Activated T-helper 1 cell treated with anti-CD3 and anti-CD28 coated beads, Interleukin-2, amount 50 U/mL, for 16 hours (primary cell): ENCODE measurements around the gene RPRML.

Experiments
- DNase-seq, 2 donors: peaks; one replicate each; pipeline ENCODE4 v3.0.0-alpha.2; 2020; ENCODE audit warnings: low read depth in 1 of 2, low spot score in 1 of 2

The RPRML gene

DNA sequence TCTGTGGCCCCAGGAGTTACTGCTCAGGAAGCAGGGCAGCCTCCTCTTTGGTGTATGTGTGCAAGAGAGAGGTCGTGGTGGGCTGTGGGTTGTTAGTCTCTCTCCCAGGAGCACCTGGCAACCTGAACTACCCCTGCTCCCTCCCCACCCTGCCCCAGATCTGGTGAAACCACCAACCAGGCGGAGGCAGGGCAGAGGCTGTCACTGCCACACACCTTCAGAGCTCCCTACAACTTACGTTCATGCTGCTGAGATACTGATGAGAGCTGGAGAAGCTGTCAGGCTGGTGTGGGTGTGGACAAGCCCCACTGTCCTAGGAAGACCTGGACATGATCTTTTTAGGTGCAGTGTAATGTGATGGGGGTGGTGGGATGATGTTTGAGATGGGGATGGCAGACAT, 31.8 kb downstream of the RPRML start:
- DNase-seq: no peak

DNA sequence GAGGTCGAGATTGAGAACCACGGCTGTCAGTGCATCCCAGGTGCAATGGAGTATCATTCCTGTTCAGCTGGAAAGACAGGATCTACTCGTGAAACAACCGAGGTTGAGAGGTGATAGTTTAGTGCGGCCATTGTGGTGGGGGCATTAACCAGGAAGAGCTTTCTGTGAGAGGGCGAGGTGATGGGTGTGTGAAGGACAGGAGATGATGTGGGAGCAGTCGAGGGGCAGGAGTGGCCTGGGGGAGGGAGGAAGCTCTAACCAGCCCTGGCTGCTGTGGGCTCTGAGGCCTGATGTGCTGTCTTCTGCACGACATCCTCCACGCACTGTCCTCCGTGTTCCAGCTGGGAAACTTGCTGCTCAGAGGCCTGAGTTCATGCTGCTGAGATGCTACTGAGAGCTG, 34.1 kb downstream of the RPRML start:
- DNase-seq: no peak

DNA sequence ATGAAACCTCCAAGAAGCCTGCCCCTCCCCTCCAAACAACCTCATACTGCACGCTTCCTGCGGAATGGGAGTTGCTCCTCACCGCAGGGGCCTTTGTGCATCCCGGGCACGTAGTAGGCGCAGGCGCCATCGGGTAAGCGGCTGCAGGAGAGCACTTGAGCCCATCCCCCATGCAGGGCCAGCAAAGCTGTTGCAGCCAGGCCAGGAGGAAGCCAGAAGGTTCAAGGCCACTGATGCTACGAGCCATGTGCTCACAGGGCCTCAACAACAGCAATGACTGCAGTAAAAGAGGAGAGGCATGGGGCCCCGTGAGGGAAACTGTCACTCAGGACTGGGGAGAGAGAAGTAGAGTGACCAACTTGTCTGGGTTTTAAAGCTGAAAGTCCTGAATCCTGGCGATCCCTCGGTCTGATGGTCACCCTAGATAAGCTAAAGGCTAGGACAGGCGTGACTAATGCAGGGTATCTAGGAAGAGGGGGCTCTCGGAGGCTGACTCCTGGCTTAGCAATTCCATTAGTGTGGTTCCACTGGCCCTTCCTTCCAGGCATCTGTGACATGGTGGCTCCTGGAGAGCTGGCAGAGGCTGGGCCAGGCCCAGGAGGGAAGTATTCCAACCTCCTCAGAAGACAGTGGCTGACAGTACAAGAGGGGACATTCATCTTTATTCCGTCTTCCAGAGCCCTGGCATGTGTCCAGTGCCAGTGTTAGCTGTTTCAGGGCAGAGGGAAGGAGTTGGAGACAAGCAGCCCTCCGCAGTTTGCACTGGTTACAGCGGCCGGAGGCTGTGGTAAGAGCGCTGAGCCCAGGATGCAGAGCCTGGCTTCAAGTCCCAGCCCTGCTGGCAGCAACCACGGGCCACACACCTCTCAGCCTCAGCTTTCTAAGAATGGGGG, 35.3 kb downstream of the RPRML start:
- no peak for DNase-seq

DNA sequence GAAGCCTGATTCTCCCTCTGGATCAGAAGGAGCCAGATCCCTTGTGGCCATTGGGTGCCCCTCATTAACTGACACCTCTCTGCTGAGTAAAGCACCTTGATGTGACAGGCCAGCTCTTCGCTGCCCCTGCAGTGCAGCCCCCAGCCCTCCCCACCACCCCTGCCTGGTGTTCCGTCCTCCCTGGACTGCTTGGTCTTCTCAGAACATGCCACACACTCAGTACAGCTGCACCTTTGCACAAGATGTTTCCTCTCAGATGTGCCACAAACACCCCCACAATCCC, 35.9 kb downstream of the RPRML start:
- no peak for DNase-seq

DNA sequence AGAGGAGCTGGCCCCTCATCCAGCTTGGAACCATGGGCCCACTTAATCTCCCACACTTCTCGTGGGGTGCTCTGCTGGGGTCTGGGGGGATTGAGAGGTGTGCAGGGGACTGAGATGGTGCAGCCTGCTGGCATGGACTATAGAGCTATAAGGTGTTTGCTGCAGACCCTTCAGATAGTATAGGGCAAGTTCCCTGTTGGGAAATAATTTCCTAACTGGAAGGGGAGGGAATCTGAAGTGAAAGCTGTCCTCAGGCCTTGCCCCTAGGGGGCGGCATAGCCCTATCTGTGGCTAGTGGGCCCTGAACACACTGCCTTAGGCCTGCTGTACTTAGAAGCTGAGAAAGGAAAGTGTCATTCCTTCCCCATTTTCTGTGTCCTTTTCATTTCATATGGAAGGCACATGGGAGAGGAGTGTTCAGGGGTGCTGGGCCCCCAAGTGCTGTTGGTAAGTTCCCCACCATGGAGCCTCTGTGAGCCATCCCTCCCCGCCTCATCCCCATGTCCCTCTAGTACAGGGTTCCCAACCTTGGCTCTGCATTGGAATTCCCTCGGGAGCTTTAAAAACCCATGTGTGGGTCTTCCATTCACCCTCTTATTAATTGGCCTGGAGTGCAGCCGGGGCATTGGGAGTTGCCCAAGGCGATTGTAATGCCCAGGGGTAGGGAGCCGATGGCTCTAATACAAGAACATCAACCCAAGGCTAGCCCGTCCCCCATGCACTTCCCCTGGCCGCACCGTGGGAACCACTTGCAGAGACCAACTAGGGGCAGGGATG, 36.4 kb downstream of the RPRML start:
- DNase-seq: no peak

DNA sequence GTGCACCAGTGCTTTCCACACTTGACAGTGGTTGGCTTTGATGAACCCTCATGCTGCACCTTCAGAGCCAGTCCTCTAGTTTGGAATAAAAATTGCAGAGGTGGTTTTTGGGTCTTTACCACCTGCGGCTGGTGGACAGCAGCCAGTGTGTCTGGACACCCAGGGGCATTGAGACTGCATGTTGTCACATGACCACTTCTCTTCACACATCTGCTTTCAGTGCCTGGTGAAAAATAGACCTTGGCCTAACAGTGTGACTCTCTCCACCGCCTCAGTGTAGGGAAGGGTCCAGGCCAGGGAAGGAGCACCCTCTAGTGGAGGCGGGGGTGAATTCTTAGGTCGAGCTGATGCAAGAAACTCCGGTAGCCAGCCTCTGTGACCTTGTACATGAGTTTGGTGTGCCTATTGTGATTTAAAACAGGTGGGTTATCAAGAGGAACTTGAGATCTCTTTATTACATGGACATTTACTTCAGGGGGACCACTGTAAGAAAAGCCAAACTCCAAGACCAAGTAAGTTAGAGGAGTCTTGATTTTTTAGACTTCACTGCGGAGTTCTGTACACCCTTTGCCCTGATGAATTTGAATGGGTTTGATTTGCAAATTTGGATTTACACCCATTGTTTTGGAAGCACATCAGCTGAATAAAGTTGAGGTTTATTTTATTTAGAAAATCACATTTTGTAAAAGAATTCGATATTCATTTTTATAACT, 38.2 kb downstream of the RPRML start:
- peak; percentile 32 to 52 for DNase-seq

DNA sequence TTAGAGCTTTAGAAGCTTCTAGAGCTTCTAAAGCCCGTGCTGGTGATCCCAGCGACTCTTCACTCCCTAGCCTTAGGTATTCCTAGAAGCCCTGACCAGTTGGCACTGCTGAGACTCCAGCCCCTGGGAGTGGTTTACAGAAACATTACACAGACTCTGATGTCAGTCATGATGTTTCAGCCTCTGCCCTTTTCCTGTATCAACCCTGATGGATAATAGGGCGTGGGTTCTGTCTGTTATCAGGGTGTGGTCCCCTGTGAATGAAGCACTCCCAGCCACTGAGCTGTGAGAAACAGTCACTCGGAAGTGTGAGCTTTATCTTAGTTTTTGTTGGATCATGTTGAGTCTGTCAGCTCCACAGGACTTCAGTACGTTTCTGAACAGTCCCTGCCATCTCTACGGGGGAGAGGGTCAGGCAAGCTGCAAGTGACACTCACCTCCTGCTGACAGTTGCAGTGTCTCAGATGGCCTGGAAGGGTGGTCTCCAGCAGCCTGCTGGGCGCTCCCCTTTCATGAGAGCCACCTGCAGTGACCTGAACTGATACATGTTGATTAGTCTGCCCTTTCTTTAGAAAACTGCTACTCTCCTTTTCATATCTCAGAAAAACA, 43.3 kb downstream of the RPRML start:
- DNase-seq: no peak

DNA sequence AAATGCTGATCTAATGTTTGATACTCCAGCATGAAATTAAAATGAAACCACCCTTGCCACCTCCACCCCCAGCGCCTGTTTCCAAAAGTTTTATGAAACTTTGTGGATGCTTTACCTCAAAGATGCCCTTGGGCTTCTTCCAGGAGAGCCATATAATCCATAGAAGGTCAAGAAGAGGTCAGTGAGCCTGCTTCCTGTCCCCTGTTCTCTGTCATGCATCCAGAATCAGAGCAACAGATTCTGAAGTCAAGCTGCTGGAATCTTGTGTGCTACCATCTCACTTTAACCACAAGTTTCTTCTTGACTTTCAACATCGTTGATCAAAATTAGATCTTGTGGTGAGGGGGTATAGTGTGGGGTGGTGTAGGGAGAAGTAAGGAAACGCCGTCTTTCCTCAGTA, 47.5 kb downstream of the RPRML start:
- DNase-seq: no peak

DNA sequence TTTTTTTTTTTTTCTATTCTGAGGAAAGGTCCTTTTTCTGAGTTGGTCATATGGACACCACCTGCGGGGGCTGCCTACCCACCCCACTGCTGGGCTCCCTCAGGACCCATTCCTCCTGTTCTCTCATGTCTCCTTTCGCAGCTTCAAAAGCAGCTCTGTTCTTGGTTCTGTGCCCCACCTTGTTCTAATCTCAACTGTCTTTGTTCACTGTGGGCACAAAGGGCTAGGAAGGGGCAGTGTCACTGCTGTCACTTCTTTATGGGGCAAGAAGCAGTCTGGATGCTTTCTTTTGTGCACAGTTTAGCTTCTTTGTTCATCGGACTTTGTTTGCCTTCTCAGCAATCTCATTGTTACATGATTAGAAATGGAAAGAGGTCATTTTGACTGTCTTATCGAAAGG, 49.0 kb downstream of the RPRML start:
- DNase-seq: no peak

DNA sequence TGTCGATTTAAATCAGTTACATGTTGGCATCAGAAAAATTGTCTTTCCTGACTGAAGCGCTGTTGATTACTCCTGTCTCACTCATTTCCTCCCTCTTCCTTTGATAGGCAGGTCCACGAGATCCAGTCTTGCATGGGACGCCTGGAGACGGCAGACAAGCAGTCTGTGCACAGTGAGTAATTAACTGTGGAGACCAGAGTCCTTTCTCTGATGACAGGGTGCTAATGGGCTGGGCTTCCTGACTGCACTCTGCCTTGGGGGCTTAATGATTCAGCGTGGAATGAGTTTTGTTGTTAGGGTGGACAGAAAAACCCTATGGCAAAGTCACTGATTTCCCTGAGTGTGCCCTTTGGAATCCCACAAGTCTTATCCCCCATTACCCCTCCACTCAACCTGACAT, 49.6 kb downstream of the RPRML start:
- no peak for DNase-seq

DNA sequence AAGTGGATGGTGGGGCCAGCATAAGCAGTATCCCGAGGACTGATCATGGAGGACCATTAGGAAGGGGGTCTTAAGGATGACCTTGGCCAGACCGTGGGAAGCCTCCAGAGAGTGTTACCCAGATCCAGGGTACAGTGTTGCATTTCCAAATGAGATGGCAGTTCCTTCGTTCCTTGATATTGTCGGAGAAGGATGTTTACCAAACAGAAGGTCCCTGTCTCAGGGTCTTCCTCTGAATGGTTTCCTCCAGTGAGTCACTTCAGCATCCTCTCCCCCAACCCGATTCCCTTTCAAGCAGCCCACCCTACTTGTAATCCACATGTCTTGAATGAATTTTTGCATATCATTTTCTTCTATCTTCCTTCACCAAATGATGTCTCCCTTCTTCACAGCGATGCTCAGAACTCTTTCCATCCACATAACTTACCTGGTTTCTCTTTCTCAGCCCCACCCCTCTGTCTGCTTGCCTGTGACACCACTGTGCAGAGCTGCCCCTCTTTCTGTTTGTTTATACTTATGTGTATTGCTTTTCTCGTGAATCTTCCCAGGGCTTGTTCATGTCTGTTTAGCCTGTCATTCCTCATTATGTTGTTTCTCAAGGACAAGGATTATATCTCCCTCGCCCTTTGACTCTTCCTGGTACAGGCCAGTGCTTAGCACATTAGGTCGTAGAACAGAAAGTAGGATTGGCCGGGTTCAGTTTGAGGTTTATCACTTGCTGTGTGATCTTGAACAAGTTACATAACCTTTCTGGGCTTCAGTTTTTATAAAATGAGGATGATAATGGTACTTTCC, 50.4 kb downstream of the RPRML start:
- DNase-seq: no peak
